Endodermal cell (in vitro differentiated cells): ENCODE data around the gene SUFU. TPM values are rescaled to one million over a fixed set of nuclear protein-coding genes. Genes with fewer than 3 reads are reported as not detected.

Source experiments
- DNase-seq: peaks from one replicate; pipeline ENCODE4 v3.0.0-alpha.2; 2017
- H3K27ac ChIP-seq: 2 replicates; pipeline ENCODE4 v1.5.1; 2013; ENCODE audit warnings: mild to moderate bottlenecking, low read depth, low read length, moderate library complexity
- H3K27me3 ChIP-seq: 2 replicates; pipeline ENCODE4 v1.6.1; 2013; ENCODE audit warnings: mild to moderate bottlenecking, low read length, moderate library complexity; ENCODE audit not compliant: insufficient read depth, control insufficient read depth, poor library complexity, severe bottlenecking
- H3K36me3 ChIP-seq: 2 replicates; pipeline ENCODE4 v1.7.0; 2013; ENCODE audit warnings: mild to moderate bottlenecking, low read length, moderate library complexity; ENCODE audit not compliant: control insufficient read depth, insufficient read depth
- H3K4me1 ChIP-seq: one replicate; pipeline ENCODE4 v1.7.0; 2013; ENCODE audit warnings: low read length; ENCODE audit not compliant: control insufficient read depth, insufficient read depth
- H3K4me3 ChIP-seq: 2 replicates; pipeline ENCODE4 v1.5.1; 2013; ENCODE audit warnings: mild to moderate bottlenecking, low read length, moderate library complexity
- H3K9ac ChIP-seq: 2 replicates; pipeline ENCODE4 v1.6.1; 2013; ENCODE audit warnings: mild to moderate bottlenecking, low read length, moderate library complexity; ENCODE audit not compliant: poor library complexity, severe bottlenecking; ENCODE audit errors: extremely low read depth
- H3K9me3 ChIP-seq: 2 replicates; pipeline ENCODE4 v1.6.1; 2013; ENCODE audit warnings: mild to moderate bottlenecking, low read length, moderate library complexity; ENCODE audit not compliant: control insufficient read depth
- H3K27ac Mint-ChIP-seq: 2 replicates; pipeline ENCODE4 v1.8.0; 2020; ENCODE audit warnings: mixed read lengths
- H3K27me3 Mint-ChIP-seq: 2 replicates; pipeline ENCODE4 v1.8.0; 2021; ENCODE audit warnings: mild to moderate bottlenecking, mixed read lengths; ENCODE audit not compliant: insufficient read depth
- H3K36me3 Mint-ChIP-seq: 2 replicates; pipeline ENCODE4 v1.8.0; 2020; ENCODE audit warnings: low read depth, mixed read lengths
- H3K4me1 Mint-ChIP-seq: 2 replicates; pipeline ENCODE4 v1.8.0; 2020; ENCODE audit warnings: mixed read lengths
- H3K4me3 Mint-ChIP-seq: 2 replicates; pipeline ENCODE4 v1.8.0; 2020; ENCODE audit warnings: mild to moderate bottlenecking, moderate library complexity, mixed read lengths
- H3K9me3 Mint-ChIP-seq: 2 replicates; pipeline ENCODE4 v1.8.0; 2020; ENCODE audit warnings: mild to moderate bottlenecking, mixed read lengths
- CTCF ChIP-seq: fragments of 200-600 bp; sonication (generic); conservative IDR thresholded peaks from 2 replicates; pipeline ENCODE4 v1.5.0; 2021; ENCODE audit warnings: antibody characterized with exemption, mild to moderate bottlenecking
- WGBS, 2 experiments: methylation state at CpG; one replicate each; pipeline versions ENCODE4 v1.1.5 to v1.1.7; 2013; ENCODE audit warnings: missing lambda C conversion rate in 2 of 2, mixed read lengths in 1 of 2; ENCODE audit not compliant: insufficient coverage in 1 of 2, insufficient read length in 1 of 2; 5-methylcytosine and 5-hydroxymethylcytosine counted together
- total RNA-seq, 2 donors: library from RNA; stranded (reverse); fragmentation: NEBNext Ultra II Directional in 1 of 2; extraction: Animal tissue kit (Norgen Biotek cat#: 25700) in 1 of 2; gene quantifications; 2 replicates in 1 of 2; 3 replicates in 1 of 2; pipeline ENCODE4 v1.2.1, GENCODE V29; 2021

Gene SUFU
- total RNA-seq, 2 donors from 2014 or later = 19.1 to 20.6 TPM

- H3K36me3 ChIP-seq = peaks cover 27% of the 10 kb centered on the region
- H3K4me1 ChIP-seq = peaks cover 23% of the 10 kb centered on the region
- no peaks in the 10 kb centered on the region for H3K27me3 ChIP-seq
- no peak overlapping the region for H3K27ac Mint-ChIP-seq
- peaks cover 17% of the 10 kb centered on the region for H3K4me1 Mint-ChIP-seq
- no peak overlapping the region for H3K27ac ChIP-seq
- no peaks in the 10 kb centered on the region for H3K9me3 ChIP-seq
- WGBS, 2 experiments = 95 to 98% methylated on average over 9 to 11 of the region's 11 CpGs
- no peak overlapping the region for H3K4me3 Mint-ChIP-seq
- no peaks in the 10 kb centered on the region for H3K27me3 Mint-ChIP-seq
- peaks cover 29% of the 10 kb centered on the region for H3K36me3 Mint-ChIP-seq
- no peak for TF ChIP-seq CTCF
- no peak for DNase-seq
- no peaks in the 10 kb centered on the region for H3K9me3 Mint-ChIP-seq
- no peak overlapping the region for H3K4me3 ChIP-seq
- H3K9ac ChIP-seq = no peak overlapping the region
These were observed 147.8 kb downstream of the SUFU start for GRCh38 chr10:102651455-102652169.

GRCh38 chr10:102652170-102652916, 148.6 kb downstream of the SUFU start:
- Histone ChIP-seq H3K9ac (no peak overlapping the region), H3K4me1 (peaks cover 21% of the 10 kb centered on the region), H3K27ac (no peak overlapping the region), H3K36me3 (peaks cover 27% of the 10 kb centered on the region), H3K4me3 (no peak overlapping the region), H3K9me3 (no peaks in the 10 kb centered on the region), H3K27me3 (no peaks in the 10 kb centered on the region)
- Mint-ChIP-seq H3K9me3 (no peaks in the 10 kb centered on the region), H3K27me3 (no peaks in the 10 kb centered on the region), H3K4me3 (no peak overlapping the region), H3K36me3 (peaks cover 31% of the 10 kb centered on the region), H3K4me1 (peaks cover 12% of the 10 kb centered on the region), H3K27ac (no peak overlapping the region)
- no peak for TF ChIP-seq CTCF
- DNase-seq = no peak
- WGBS, 2 experiments = 78 to 85% methylated on average over 7 to 12 of the region's 12 CpGs

GRCh38 chr10:102653060-102653459, 149.3 kb downstream of the SUFU start:
- no peaks in the 10 kb centered on the region for H3K9me3 Mint-ChIP-seq
- WGBS, 2 experiments = 97 to 100% methylated on average over 1 of the region's 1 CpG
- TF ChIP-seq CTCF = no peak
- H3K4me1 Mint-ChIP-seq = peaks cover 12% of the 10 kb centered on the region
- DNase-seq = no peak
- H3K4me3 Mint-ChIP-seq = no peak overlapping the region
- H3K27ac Mint-ChIP-seq = peak overlapping the region; percentile 52
- H3K4me1 ChIP-seq = peaks cover 18% of the 10 kb centered on the region
- H3K27me3 ChIP-seq = no peaks in the 10 kb centered on the region
- no peaks in the 10 kb centered on the region for H3K27me3 Mint-ChIP-seq
- no peak overlapping the region for H3K9ac ChIP-seq
- H3K9me3 ChIP-seq = no peaks in the 10 kb centered on the region
- H3K36me3 ChIP-seq = peaks cover 27% of the 10 kb centered on the region
- peaks cover 37% of the 10 kb centered on the region for H3K36me3 Mint-ChIP-seq
- H3K27ac ChIP-seq = no peak overlapping the region
- no peak overlapping the region for H3K4me3 ChIP-seq
